GM23338 (cell line): ENCODE results near the gene MGRN1. TPM values are rescaled to one million over a fixed set of nuclear protein-coding genes. Genes with fewer than 3 reads are reported as not detected.

Source experiments
- ATAC-seq: fragments of 200-7000 bp; cut with Tn5 transposase; 3 replicates; pipeline ENCODE4 v1.9.1; 2020
- DNase-seq: peaks from one replicate; pipeline ENCODE4 v3.0.0-alpha.2; 2015; ENCODE audit warnings: low spot score
- H2AFZ ChIP-seq: fragments of 200-600 bp; sonication (generic); 2 replicates; pipeline ENCODE4 v1.8.0; 2016; ENCODE audit warnings: antibody characterized with exemption, mild to moderate bottlenecking, moderate library complexity
- H3F3A ChIP-seq: fragments of 200-600 bp; sonication (generic); replicated peaks from 2 replicates; pipeline ENCODE4 v1.8.0; 2017; ENCODE audit warnings: antibody characterized with exemption, mixed run types, low read depth
- H3K27ac ChIP-seq: fragments of 200-600 bp; sonication (generic); 2 replicates; pipeline ENCODE4 v1.6.1; 2016; ENCODE audit warnings: low read depth
- H3K27me3 ChIP-seq: fragments of 200-600 bp; sonication (generic); 2 replicates; pipeline ENCODE4 v1.8.0; 2016; ENCODE audit warnings: mild to moderate bottlenecking, mixed run types, moderate library complexity; ENCODE audit not compliant: insufficient read depth
- H3K36me3 ChIP-seq: fragments of 200-600 bp; sonication (generic); 2 replicates; pipeline ENCODE4 v1.8.0; 2016; ENCODE audit warnings: mild to moderate bottlenecking; ENCODE audit not compliant: insufficient read depth
- H3K4me1 ChIP-seq: fragments of 200-600 bp; sonication (generic); 2 replicates; pipeline ENCODE4 v1.8.0; 2016; ENCODE audit warnings: mild to moderate bottlenecking, moderate library complexity; ENCODE audit not compliant: insufficient read depth
- H3K4me2 ChIP-seq: fragments of 200-600 bp; sonication (generic); 2 replicates; pipeline ENCODE4 v1.7.1; 2017; ENCODE audit warnings: mixed run types
- H3K4me3 ChIP-seq: fragments of 200-600 bp; sonication (generic); 2 replicates; pipeline ENCODE4 v1.6.1; 2016; ENCODE audit warnings: mixed run types
- H3K79me2 ChIP-seq: fragments of 200-600 bp; sonication (generic); replicated peaks from 2 replicates; pipeline ENCODE4 v1.8.0; 2017; ENCODE audit warnings: mild to moderate bottlenecking; ENCODE audit not compliant: insufficient read depth
- H3K9me2 ChIP-seq: fragments of 200-600 bp; sonication (generic); 2 replicates; pipeline ENCODE4 v1.8.0; 2017; ENCODE audit not compliant: insufficient read depth
- H4K20me1 ChIP-seq: fragments of 200-600 bp; sonication (generic); replicated peaks from 2 replicates; pipeline ENCODE4 v1.8.0; 2017; ENCODE audit warnings: mild to moderate bottlenecking; ENCODE audit not compliant: insufficient read depth
- H3K27ac Mint-ChIP-seq: 2 replicates; pipeline ENCODE4 v1.8.0; 2020; ENCODE audit warnings: inconsistent platforms, mild to moderate bottlenecking, moderate library complexity, mixed read lengths
- H3K27me3 Mint-ChIP-seq: 3 replicates; pipeline ENCODE4 v1.8.0; 2022; ENCODE audit warnings: low read depth, mild to moderate bottlenecking, moderate library complexity, mixed read lengths, inconsistent platforms; ENCODE audit not compliant: insufficient read depth, poor library complexity
- H3K36me3 Mint-ChIP-seq: 3 replicates; pipeline ENCODE4 v1.8.0; 2021; ENCODE audit warnings: low read depth, mild to moderate bottlenecking, inconsistent platforms, moderate library complexity, mixed read lengths
- H3K4me1 Mint-ChIP-seq: 3 replicates; pipeline ENCODE4 v1.8.0; 2020; ENCODE audit warnings: mild to moderate bottlenecking, inconsistent platforms, mixed read lengths
- H3K4me3 Mint-ChIP-seq: 3 replicates; pipeline ENCODE4 v1.8.0; 2021; ENCODE audit warnings: moderate library complexity, mild to moderate bottlenecking, inconsistent platforms, mixed read lengths
- H3K9me3 Mint-ChIP-seq: 3 replicates; pipeline ENCODE4 v1.8.0; 2020; ENCODE audit warnings: moderate library complexity, mild to moderate bottlenecking, inconsistent platforms, mixed read lengths
- CREB1 ChIP-seq: fragments of 250-450 bp; sonication (Bioruptor Pico); IDR thresholded peaks from 2 replicates; pipeline ENCODE4 v1.5.0; 2020; ENCODE audit warnings: low read depth, mild to moderate bottlenecking, moderate library complexity
- EZH2 ChIP-seq: fragments of 200-600 bp; sonication (generic); IDR thresholded peaks from one replicate; pipeline ENCODE4 v1.8.0; 2017; ENCODE audit warnings: antibody characterized with exemption, mild to moderate bottlenecking, low read depth; ENCODE audit not compliant: unreplicated experiment
- EZH2phosphoT487 ChIP-seq: fragments of 200-600 bp; sonication (generic); IDR thresholded peaks from one replicate; pipeline ENCODE4 v1.8.1; 2018; ENCODE audit warnings: antibody characterized with exemption; ENCODE audit not compliant: unreplicated experiment
- JUNB ChIP-seq: IDR thresholded peaks from one replicate; pipeline ENCODE4 v1.6.1; 2016; ENCODE audit warnings: antibody characterized with exemption; ENCODE audit not compliant: unreplicated experiment
- NANOG ChIP-seq: IDR thresholded peaks from 2 replicates; pipeline ENCODE4 v1.6.1; 2016; ENCODE audit warnings: antibody characterized with exemption, borderline replicate concordance
- POLR2AphosphoS5 ChIP-seq: IDR thresholded peaks from 2 replicates; pipeline ENCODE4 v1.6.1; 2016; ENCODE audit warnings: antibody characterized with exemption, low read depth
- ZNF114 ChIP-seq: fragments of 250-450 bp; sonication (Bioruptor Pico); IDR thresholded peaks from 2 replicates; pipeline ENCODE4 v1.5.0; 2020; ENCODE audit warnings: mild to moderate bottlenecking, moderate library complexity
- ZNF331 ChIP-seq: fragments of 250-450 bp; sonication (Bioruptor Pico); IDR thresholded peaks from 2 replicates; pipeline ENCODE4 v1.5.0; 2020; ENCODE audit warnings: low read depth, mild to moderate bottlenecking, moderate library complexity
- ZNF462 ChIP-seq: fragments of 250-450 bp; sonication (Bioruptor Pico); IDR thresholded peaks from 2 replicates; pipeline ENCODE4 v1.5.0; 2020; ENCODE audit warnings: mild to moderate bottlenecking, moderate library complexity
- polyA plus RNA-seq: library from polyadenylated mRNA; unstranded; fragments of >200 nt; fragmentation: Nextera tagmentation; extraction: Ambion mirVana; gene quantifications from 2 replicates; pipeline ENCODE4 v1.2.1, GENCODE V29; 2016
- total RNA-seq: library from RNA; depleted of rRNA; stranded (reverse); fragments of >200 nt; shearing (Covaris generic); gene quantifications from 2 replicates; pipeline ENCODE4 v1.2.3, GENCODE V29; 2014
- TF ChIP-seq, protein P1 (sequence below): IDR thresholded peaks from one replicate; pipeline ENCODE4 v1.6.1; 2018; ENCODE audit warnings: antibody characterized with exemption; ENCODE audit not compliant: unreplicated experiment
- TF ChIP-seq, protein P2 (sequence below), 2 experiments: fragments of 200-600 bp in 1 of 2; sonication (generic) in 1 of 2; conservative IDR thresholded peaks; 2 replicates each; pipeline versions ENCODE4 v1.5.1 to v1.6.1; 2016 to 2017; ENCODE audit warnings: antibody characterized with exemption in 2 of 2, low read depth in 2 of 2, mild to moderate bottlenecking in 2 of 2, moderate library complexity in 1 of 2

MGRN1 gene
- total and polyA plus RNA-seq, 2 experiments from 2014 or later, result 13.1 to 71.8 TPM

DNA sequence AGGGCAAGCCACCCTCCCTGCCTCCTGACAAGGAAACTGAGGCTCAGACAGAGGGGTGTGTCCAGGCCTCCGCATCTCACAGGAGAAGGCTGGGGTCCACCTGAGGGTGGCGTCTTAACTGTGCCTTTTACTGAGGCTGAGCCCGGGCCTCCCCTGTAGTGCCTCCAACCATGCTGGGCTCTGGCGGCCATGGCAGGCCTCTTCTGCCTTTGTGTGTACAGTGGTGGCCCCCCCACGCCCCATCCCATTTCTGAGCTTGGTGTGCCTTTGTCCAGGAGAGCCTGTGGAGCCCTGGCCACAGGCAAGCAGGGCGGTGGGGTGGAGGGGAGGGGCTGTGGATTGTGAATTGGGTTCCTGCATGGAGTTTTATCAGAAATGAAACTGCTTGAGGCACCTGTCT lies 31.2 kb downstream of the MGRN1 start (continued):
- TF ChIP-seq, protein P1, sequence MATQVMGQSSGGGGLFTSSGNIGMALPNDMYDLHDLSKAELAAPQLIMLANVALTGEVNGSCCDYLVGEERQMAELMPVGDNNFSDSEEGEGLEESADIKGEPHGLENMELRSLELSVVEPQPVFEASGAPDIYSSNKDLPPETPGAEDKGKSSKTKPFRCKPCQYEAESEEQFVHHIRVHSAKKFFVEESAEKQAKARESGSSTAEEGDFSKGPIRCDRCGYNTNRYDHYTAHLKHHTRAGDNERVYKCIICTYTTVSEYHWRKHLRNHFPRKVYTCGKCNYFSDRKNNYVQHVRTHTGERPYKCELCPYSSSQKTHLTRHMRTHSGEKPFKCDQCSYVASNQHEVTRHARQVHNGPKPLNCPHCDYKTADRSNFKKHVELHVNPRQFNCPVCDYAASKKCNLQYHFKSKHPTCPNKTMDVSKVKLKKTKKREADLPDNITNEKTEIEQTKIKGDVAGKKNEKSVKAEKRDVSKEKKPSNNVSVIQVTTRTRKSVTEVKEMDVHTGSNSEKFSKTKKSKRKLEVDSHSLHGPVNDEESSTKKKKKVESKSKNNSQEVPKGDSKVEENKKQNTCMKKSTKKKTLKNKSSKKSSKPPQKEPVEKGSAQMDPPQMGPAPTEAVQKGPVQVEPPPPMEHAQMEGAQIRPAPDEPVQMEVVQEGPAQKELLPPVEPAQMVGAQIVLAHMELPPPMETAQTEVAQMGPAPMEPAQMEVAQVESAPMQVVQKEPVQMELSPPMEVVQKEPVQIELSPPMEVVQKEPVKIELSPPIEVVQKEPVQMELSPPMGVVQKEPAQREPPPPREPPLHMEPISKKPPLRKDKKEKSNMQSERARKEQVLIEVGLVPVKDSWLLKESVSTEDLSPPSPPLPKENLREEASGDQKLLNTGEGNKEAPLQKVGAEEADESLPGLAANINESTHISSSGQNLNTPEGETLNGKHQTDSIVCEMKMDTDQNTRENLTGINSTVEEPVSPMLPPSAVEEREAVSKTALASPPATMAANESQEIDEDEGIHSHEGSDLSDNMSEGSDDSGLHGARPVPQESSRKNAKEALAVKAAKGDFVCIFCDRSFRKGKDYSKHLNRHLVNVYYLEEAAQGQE, result no peak
- TF ChIP-seq ZNF331 (CRISPR knock-in tag) (no peak), CREB1 (no peak), JUNB (no peak)

- no peaks in the 10 kb centered on the region for H3K4me1 Mint-ChIP-seq
- H3K27me3 Mint-ChIP-seq, result peaks cover 2% of the 10 kb centered on the region
- H3F3A ChIP-seq, result no peaks in the 10 kb centered on the region
- no peak overlapping the region for H2AFZ ChIP-seq
- no peaks in the 10 kb centered on the region for H3K36me3 ChIP-seq
- no peak overlapping the region for H3K4me3 Mint-ChIP-seq
- H3K4me3 ChIP-seq, result no peak overlapping the region
- H3K9me3 Mint-ChIP-seq, result no peaks in the 10 kb centered on the region
- no peaks in the 10 kb centered on the region for H4K20me1 ChIP-seq
- peaks cover 19% of the 10 kb centered on the region for H3K36me3 Mint-ChIP-seq
- H3K4me2 ChIP-seq, result no peak overlapping the region
- H3K27me3 ChIP-seq, result no peaks in the 10 kb centered on the region
- no peak overlapping the region for H3K27ac ChIP-seq
- no peak for ATAC-seq
- H3K4me1 ChIP-seq, result no peaks in the 10 kb centered on the region
- no peaks in the 10 kb centered on the region for H3K9me2 ChIP-seq
- no peak overlapping the region for H3K27ac Mint-ChIP-seq
- no peaks in the 10 kb centered on the region for H3K79me2 ChIP-seq
- DNase-seq, result no peak
- no peak for TF ChIP-seq ZNF462
- TF ChIP-seq, protein P2, sequence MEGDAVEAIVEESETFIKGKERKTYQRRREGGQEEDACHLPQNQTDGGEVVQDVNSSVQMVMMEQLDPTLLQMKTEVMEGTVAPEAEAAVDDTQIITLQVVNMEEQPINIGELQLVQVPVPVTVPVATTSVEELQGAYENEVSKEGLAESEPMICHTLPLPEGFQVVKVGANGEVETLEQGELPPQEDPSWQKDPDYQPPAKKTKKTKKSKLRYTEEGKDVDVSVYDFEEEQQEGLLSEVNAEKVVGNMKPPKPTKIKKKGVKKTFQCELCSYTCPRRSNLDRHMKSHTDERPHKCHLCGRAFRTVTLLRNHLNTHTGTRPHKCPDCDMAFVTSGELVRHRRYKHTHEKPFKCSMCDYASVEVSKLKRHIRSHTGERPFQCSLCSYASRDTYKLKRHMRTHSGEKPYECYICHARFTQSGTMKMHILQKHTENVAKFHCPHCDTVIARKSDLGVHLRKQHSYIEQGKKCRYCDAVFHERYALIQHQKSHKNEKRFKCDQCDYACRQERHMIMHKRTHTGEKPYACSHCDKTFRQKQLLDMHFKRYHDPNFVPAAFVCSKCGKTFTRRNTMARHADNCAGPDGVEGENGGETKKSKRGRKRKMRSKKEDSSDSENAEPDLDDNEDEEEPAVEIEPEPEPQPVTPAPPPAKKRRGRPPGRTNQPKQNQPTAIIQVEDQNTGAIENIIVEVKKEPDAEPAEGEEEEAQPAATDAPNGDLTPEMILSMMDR (conservative IDR thresholded peaks at IDR 0.05; ENCODE audit: low read depth in 2 of 2), result no peak
- TF ChIP-seq NANOG, result no peak
- TF ChIP-seq EZH2, result no peak
- TF ChIP-seq, protein P1, result no peak
- TF ChIP-seq ZNF114, result no peak
- no peak for TF ChIP-seq POLR2AphosphoS5
- no peak for TF ChIP-seq EZH2phosphoT487
Measured at GRCh38 chr16:4656221-4656620, 31.6 kb downstream of the MGRN1 start.
